ENCODE measurements around the gene CRTC3.

The CRTC3 gene

GRCh38 chr15:90535254-90535653 lies 5.5 kb downstream of the CRTC3 start:
- no peaks in the 10 kb centered on the region for H3K36me3 ChIP-seq (ENCODE audit: insufficient read depth, insufficient read length, low read length)
- H3K4me3 ChIP-seq (ENCODE audit: insufficient read length, low read depth) = no peak overlapping the region
- H3K9ac ChIP-seq (ENCODE audit: insufficient read length, low read depth) = no peak overlapping the region
- peaks cover 22% of the 10 kb centered on the region for H3K27me3 ChIP-seq (ENCODE audit: insufficient read depth, insufficient read length)
- no peak for TF ChIP-seq ZNF274 (IDR thresholded peaks at IDR 0.05; ENCODE audit: low read depth, low read length)
- TF ChIP-seq YY1 (IDR thresholded peaks at IDR 0.05; ENCODE audit: insufficient read depth, insufficient read length) = no peak
- no peak for TF ChIP-seq SUZ12 (IDR thresholded peaks at IDR 0.05; ENCODE audit: extremely low read depth, insufficient read depth, insufficient read length)
- H3K9me3 ChIP-seq (ENCODE audit: insufficient read depth, low read length) = no peaks in the 10 kb centered on the region
- no peak for DNase-seq (ENCODE audit: low read depth, low spot score)
- H3K4me1 ChIP-seq (ENCODE audit: insufficient read depth, insufficient read length) = no peaks in the 10 kb centered on the region

GRCh38 chr15:90539789-90540188 lies 10.1 kb downstream of the CRTC3 start:
- no peak overlapping the region for H3K4me3 ChIP-seq (ENCODE audit: insufficient read length, low read depth)
- no peaks in the 10 kb centered on the region for H3K27me3 ChIP-seq (ENCODE audit: insufficient read depth, insufficient read length)
- H3K4me1 ChIP-seq (ENCODE audit: insufficient read depth, insufficient read length) = no peaks in the 10 kb centered on the region
- H3K9me3 ChIP-seq (ENCODE audit: insufficient read depth, low read length) = no peaks in the 10 kb centered on the region
- DNase-seq (ENCODE audit: low read depth, low spot score) = no peak
- H3K9ac ChIP-seq (ENCODE audit: insufficient read length, low read depth) = no peak overlapping the region
- no peaks in the 10 kb centered on the region for H3K36me3 ChIP-seq (ENCODE audit: insufficient read depth, insufficient read length, low read length)
- TF ChIP-seq ZNF274 (IDR thresholded peaks at IDR 0.05; ENCODE audit: low read depth, low read length) = no peak

- Histone ChIP-seq H3K9ac (ENCODE audit: insufficient read length, low read depth) (no peak overlapping the region), H3K36me3 (ENCODE audit: insufficient read depth, insufficient read length, low read length) (no peaks in the 10 kb centered on the region), H3K4me3 (ENCODE audit: insufficient read length, low read depth) (no peak overlapping the region), H3K4me1 (ENCODE audit: insufficient read depth, insufficient read length) (no peaks in the 10 kb centered on the region), H3K9me3 (ENCODE audit: insufficient read depth, low read length) (no peaks in the 10 kb centered on the region), H3K27me3 (ENCODE audit: insufficient read depth, insufficient read length) (no peaks in the 10 kb centered on the region)
- TF ChIP-seq SUZ12 (IDR thresholded peaks at IDR 0.05; ENCODE audit: extremely low read depth, insufficient read depth, insufficient read length) (no peak), YY1 (IDR thresholded peaks at IDR 0.05; ENCODE audit: insufficient read depth, insufficient read length) (no peak), ZNF274 (IDR thresholded peaks at IDR 0.05; ENCODE audit: low read depth, low read length) (no peak)
- no peak for DNase-seq (ENCODE audit: low read depth, low spot score)
Measured at GRCh38 chr15:90540768-90541167, 11.0 kb downstream of the CRTC3 start.

- no peak for DNase-seq (ENCODE audit: low read depth, low spot score)
- TF ChIP-seq ZNF274 (IDR thresholded peaks at IDR 0.05; ENCODE audit: low read depth, low read length) (no peak), SUZ12 (IDR thresholded peaks at IDR 0.05; ENCODE audit: extremely low read depth, insufficient read depth, insufficient read length) (no peak), YY1 (IDR thresholded peaks at IDR 0.05; ENCODE audit: insufficient read depth, insufficient read length) (no peak)
- no peak overlapping the region for H3K4me3 ChIP-seq (ENCODE audit: insufficient read length, low read depth)
- no peaks in the 10 kb centered on the region for H3K9me3 ChIP-seq (ENCODE audit: insufficient read depth, low read length)
- H3K27me3 ChIP-seq (ENCODE audit: insufficient read depth, insufficient read length) = no peaks in the 10 kb centered on the region
- H3K36me3 ChIP-seq (ENCODE audit: insufficient read depth, insufficient read length, low read length) = no peaks in the 10 kb centered on the region
- H3K9ac ChIP-seq (ENCODE audit: insufficient read length, low read depth) = no peak overlapping the region
- no peaks in the 10 kb centered on the region for H3K4me1 ChIP-seq (ENCODE audit: insufficient read depth, insufficient read length)
Measured at GRCh38 chr15:90545095-90545494, 15.4 kb downstream of the CRTC3 start.

GRCh38 chr15:90547540-90547939 lies 17.8 kb downstream of the CRTC3 start:
- TF ChIP-seq YY1 (IDR thresholded peaks at IDR 0.05; ENCODE audit: insufficient read depth, insufficient read length) (no peak), ZNF274 (IDR thresholded peaks at IDR 0.05; ENCODE audit: low read depth, low read length) (no peak), SUZ12 (IDR thresholded peaks at IDR 0.05; ENCODE audit: extremely low read depth, insufficient read depth, insufficient read length) (no peak)
- no peak overlapping the region for H3K4me3 ChIP-seq (ENCODE audit: insufficient read length, low read depth)
- no peak overlapping the region for H3K9ac ChIP-seq (ENCODE audit: insufficient read length, low read depth)

GRCh38 chr15:90550919-90551318 lies 21.2 kb downstream of the CRTC3 start:
- no peak for TF ChIP-seq YY1 (IDR thresholded peaks at IDR 0.05; ENCODE audit: insufficient read depth, insufficient read length)
- no peaks in the 10 kb centered on the region for H3K27me3 ChIP-seq (ENCODE audit: insufficient read depth, insufficient read length)
- H3K36me3 ChIP-seq (ENCODE audit: insufficient read depth, insufficient read length, low read length) = peaks cover 2% of the 10 kb centered on the region
- no peak for DNase-seq (ENCODE audit: low read depth, low spot score)
- no peak overlapping the region for H3K4me3 ChIP-seq (ENCODE audit: insufficient read length, low read depth)
- H3K9me3 ChIP-seq (ENCODE audit: insufficient read depth, low read length) = no peaks in the 10 kb centered on the region
- no peak overlapping the region for H3K9ac ChIP-seq (ENCODE audit: insufficient read length, low read depth)
- H3K4me1 ChIP-seq (ENCODE audit: insufficient read depth, insufficient read length) = peaks cover 2% of the 10 kb centered on the region

More at GRCh38 chr15:90547540-90547939, 17.8 kb downstream of the CRTC3 start:
- no peaks in the 10 kb centered on the region for H3K9me3 ChIP-seq (ENCODE audit: insufficient read depth, low read length)
- no peaks in the 10 kb centered on the region for H3K27me3 ChIP-seq (ENCODE audit: insufficient read depth, insufficient read length)
- no peak for DNase-seq (ENCODE audit: low read depth, low spot score)
- no peaks in the 10 kb centered on the region for H3K36me3 ChIP-seq (ENCODE audit: insufficient read depth, insufficient read length, low read length)
- peaks cover 2% of the 10 kb centered on the region for H3K4me1 ChIP-seq (ENCODE audit: insufficient read depth, insufficient read length)

GRCh38 chr15:90552162-90552928 lies 22.6 kb downstream of the CRTC3 start:
- peaks cover 2% of the 10 kb centered on the region for H3K4me1 ChIP-seq (ENCODE audit: insufficient read depth, insufficient read length)
- no peaks in the 10 kb centered on the region for H3K9me3 ChIP-seq (ENCODE audit: insufficient read depth, low read length)
- TF ChIP-seq YY1 (IDR thresholded peaks at IDR 0.05; ENCODE audit: insufficient read depth, insufficient read length) (no peak), ZNF274 (IDR thresholded peaks at IDR 0.05; ENCODE audit: low read depth, low read length) (no peak), SUZ12 (IDR thresholded peaks at IDR 0.05; ENCODE audit: extremely low read depth, insufficient read depth, insufficient read length) (no peak)
- no peak overlapping the region for H3K9ac ChIP-seq (ENCODE audit: insufficient read length, low read depth)
- H3K27me3 ChIP-seq (ENCODE audit: insufficient read depth, insufficient read length) = no peaks in the 10 kb centered on the region
- H3K36me3 ChIP-seq (ENCODE audit: insufficient read depth, insufficient read length, low read length) = peaks cover 2% of the 10 kb centered on the region
- H3K4me3 ChIP-seq (ENCODE audit: insufficient read length, low read depth) = no peak overlapping the region
- DNase-seq (ENCODE audit: low read depth, low spot score) = no peak

Measured in NT2/D1 (cell line).